Motor neuron (in vitro differentiated cells): Measurements from ENCODE around the gene NEUROD4. TPM values are rescaled to one million over a fixed set of nuclear protein-coding genes. Genes with fewer than 3 reads are reported as not detected.
A peak's percentile ranks its signal among the peaks of the same experiment; 100 is the strongest.
"Not testable (repeated sequence)": the region's sequence is repeated elsewhere in the genome, so short reads cannot be mapped to it uniquely, and the experiment has no call there.

Source experiments
- ATAC-seq, 8 experiments: fragments of 200-7000 bp; cut with Tn5 transposase; replicated peaks in 6 of 8; 2 replicates each; pipeline ENCODE4 v1.8.0; 2021; ENCODE audit warnings: mild to moderate bottlenecking in 8 of 8, moderate library complexity in 8 of 8
- H3K27ac ChIP-seq, 2 donors: fragments of 250-450 bp; sonication (Bioruptor Pico); 2 replicates each; pipeline ENCODE4 v1.9.0; 2021; ENCODE audit warnings: antibody characterized with exemption in 2 of 2, mild to moderate bottlenecking in 2 of 2, moderate library complexity in 1 of 2
- H3K4me1 ChIP-seq, 2 donors: fragments of 250-450 bp; sonication (Bioruptor Pico); replicated peaks in 1 of 2; 2 replicates each; pipeline ENCODE4 v1.6.1; 2021; ENCODE audit warnings: antibody characterized with exemption in 2 of 2, mild to moderate bottlenecking in 2 of 2, moderate library complexity in 1 of 2
- H3K4me3 ChIP-seq, 5 donors: fragments of 250-450 bp; sonication (Bioruptor Pico); 2 replicates each; pipeline ENCODE4 v1.9.0; 2021; ENCODE audit warnings: antibody characterized with exemption in 5 of 5, mild to moderate bottlenecking in 5 of 5, moderate library complexity in 4 of 5
- whole genome bisulfite sequencing, 10 experiments: fragments of 450-650 bp; shearing (Covaris generic); methylation state at CpG; one replicate each; pipeline ENCODE4 v1.0.0; 2022; 5-methylcytosine and 5-hydroxymethylcytosine counted together
- in situ Hi-C, 9 experiments: fragments of 400-800 bp; cut with MboI; loops; one replicate each; pipeline ENCODE4 v1.15.0; 2021; ENCODE audit warnings: low sequenced_read_pairs in 9 of 9, low pct_unique_long_range_greater_than_20kb in 2 of 9; ENCODE audit not compliant: unreplicated experiment in 9 of 9
- total RNA-seq, 8 experiments: library from RNA; unstranded; fragments of 300-600 nt; gene quantifications; 2 replicates each; pipeline versions ENCODE4 v1.2.3 to v1.2.4, GENCODE V29; 2022

The NEUROD4 gene
- total RNA-seq, 8 experiments from 2014 or later, result 0.10 to 101 (median 6.9) TPM; not detected in 1

DNA sequence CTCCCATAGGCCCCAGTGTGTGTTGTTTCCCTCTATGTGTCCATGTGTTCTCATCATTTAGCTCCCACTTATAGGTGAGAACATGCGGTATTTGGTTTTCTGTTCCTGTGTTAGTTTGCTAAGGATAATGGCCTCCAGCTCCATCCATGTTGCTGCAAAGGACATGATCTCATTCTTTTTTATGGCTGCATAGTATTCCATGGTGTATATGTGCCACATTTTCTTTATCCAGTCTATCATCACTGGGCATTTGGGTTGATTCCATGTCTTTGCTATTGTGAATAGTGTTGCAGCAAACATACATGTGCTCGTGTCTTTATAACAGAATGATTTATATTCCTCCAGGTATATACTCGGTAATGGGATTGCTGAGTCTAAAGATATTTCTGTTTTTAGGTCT, 33.0 kb upstream of the NEUROD4 start:
- not testable (repeated sequence) for H3K27ac ChIP-seq, H3K4me3 ChIP-seq, ATAC-seq, H3K4me1 ChIP-seq
- 0 to 100% (median 75%) methylated on average over 1 to 3 of the region's 3 CpGs; no CpG with 5 or more reads in 1 of the 10 experiments for WGBS, 10 experiments
- in situ Hi-C loops, result loop anchor here in 1 of 9 experiments (10.0 kb wide), 1 partner anchor 88 kb away; no protein-coding TSS in a partner anchor

- ATAC-seq, result no peak
- Histone ChIP-seq H3K4me3 (no peak overlapping the region), H3K4me1 (no peaks in the 10 kb centered on the region), H3K27ac (no peak overlapping the region)
- in situ Hi-C loops, result loop anchor here in 1 of 9 experiments (10.0 kb wide), 1 partner anchor 87 kb away; no protein-coding TSS in a partner anchor
- 32 to 100% (median 89%) methylated on average over 1 to 4 of the region's 4 CpGs for WGBS, 10 experiments
Measured at GRCh38 chr12:54987611-54988231, 32.1 kb upstream of the NEUROD4 start.

DNA sequence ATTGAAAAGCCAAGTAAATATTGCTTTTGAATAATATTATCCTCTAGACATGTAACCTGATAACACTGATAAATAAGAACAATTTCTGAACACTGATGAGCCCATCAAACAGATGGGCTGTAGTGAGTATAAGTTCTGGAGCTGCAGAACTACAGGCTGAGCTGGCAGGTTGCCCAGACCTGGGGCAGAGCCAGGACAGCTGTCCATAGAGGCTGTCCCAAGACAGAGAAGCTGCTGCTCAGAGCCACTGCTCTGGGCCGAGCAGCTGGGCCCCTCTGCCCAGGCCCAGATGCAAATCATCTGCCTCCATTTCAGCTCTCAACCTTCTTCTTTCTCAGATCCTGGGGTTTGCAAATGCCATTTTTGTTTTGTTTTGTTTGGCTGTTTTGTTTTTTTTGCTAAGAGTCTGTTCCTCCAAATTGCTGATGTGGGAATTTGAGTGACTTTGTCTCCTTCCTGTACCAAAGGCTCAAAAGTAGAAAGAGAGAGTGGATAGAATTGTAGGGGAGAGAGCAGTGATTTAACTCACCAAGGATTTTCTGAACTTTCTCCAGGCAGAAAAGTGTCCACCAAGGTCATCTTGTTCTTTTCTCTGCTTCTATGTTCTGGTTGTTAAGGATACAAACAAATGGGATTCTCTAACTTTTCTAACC, 31.2 kb upstream of the NEUROD4 start:
- peak in 4 of 8 experiments; percentile 11 to 89 (median 66) for ATAC-seq
- 0 to 75% (median 50%) methylated on average over 1 of the region's 1 CpG; no CpG with 5 or more reads in 5 of the 10 experiments for WGBS, 10 experiments
- H3K4me1 ChIP-seq, result peaks cover 0 to 2% of the 10 kb centered on the region in 2 donors
- H3K4me3 ChIP-seq, result no peak overlapping the region
- in situ Hi-C loops, result loop anchor here in 1 of 9 experiments (10.0 kb wide), 1 partner anchor 86 kb away; no protein-coding TSS in a partner anchor
- no peak overlapping the region for H3K27ac ChIP-seq

DNA sequence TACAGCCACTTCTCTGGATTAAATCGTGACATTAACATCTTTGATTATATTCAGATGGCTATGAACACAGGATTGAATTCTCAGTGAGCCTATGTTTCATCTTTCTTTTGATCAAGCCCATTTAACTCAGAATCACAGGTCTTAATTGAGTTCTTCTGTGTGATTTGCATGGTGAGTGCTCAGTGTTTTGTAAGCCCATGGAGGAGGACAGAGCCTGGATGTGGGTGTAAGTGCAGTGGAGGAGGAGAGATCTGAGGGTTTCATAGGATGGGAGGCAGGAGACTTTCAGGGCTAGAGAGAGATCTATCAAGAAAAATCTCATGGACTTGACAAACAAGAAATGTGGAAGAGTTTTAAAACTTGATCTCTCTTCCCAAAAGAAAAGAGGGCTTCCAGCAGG, 29.9 kb upstream of the NEUROD4 start:
- no peak overlapping the region for H3K4me3 ChIP-seq
- ATAC-seq, result no peak
- H3K27ac ChIP-seq, result no peak overlapping the region
- peaks cover 0 to 2% of the 10 kb centered on the region in 2 donors for H3K4me1 ChIP-seq
- WGBS, 10 experiments, result 0 to 71% methylated on average over 1 of the region's 1 CpG; no CpG with 5 or more reads in 8 of the 10 experiments
- in situ Hi-C loops, result loop anchor here in 6 of 9 experiments (10.0 kb wide), 2 partner anchors 75 to 85 kb away; no protein-coding TSS in a partner anchor

DNA sequence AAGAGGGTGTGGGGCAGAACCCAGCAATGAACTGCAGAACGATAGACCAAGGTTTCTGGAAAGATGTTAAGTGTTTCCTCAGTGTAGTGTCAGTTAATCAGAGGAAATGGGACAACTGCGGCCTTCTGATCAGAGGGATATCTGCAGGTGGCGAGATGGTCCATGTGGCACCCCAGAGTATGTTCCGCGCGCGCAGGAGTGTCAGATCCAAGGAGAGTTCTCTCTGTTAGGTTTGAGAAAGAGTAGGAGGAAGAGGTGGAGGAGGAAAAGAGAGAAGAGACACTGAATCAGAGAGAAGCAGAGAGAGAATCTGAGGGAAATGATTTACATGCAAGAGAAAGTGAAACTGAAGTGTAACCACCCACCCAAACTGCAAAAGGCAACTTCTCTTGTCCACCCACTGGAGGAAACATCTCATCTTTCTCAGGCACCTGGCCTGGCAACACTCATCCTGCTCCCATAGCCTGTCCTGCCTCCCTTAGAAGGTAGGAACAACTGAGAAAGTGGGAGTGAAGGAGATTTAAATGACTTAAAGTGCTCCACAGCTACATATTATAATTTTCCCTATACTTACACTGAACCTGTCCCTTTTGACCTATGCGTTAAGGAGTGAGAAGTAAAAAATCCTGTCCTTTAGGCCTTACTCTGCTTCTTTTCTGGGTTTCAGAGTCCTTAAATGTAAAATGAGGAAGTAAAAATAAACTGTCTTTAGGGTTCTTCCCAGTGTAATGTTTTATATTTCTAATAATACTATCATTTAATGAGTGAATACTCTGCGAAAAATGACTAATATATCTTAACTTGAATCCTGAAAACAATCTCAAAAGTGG, 28.4 kb upstream of the NEUROD4 start:
- no peak for ATAC-seq
- H3K27ac ChIP-seq, result no peak overlapping the region
- no peak overlapping the region for H3K4me3 ChIP-seq
- 55 to 100% (median 91%) methylated on average over 2 to 9 of the region's 9 CpGs; no CpG with 5 or more reads in 1 of the 10 experiments for WGBS, 10 experiments
- H3K4me1 ChIP-seq, result peaks cover 0 to 2% of the 10 kb centered on the region in 2 donors
- in situ Hi-C loops, result loop anchor here in 5 of 9 experiments (10.0 kb wide), 2 partner anchors 73 to 83 kb away; no protein-coding TSS in a partner anchor

DNA sequence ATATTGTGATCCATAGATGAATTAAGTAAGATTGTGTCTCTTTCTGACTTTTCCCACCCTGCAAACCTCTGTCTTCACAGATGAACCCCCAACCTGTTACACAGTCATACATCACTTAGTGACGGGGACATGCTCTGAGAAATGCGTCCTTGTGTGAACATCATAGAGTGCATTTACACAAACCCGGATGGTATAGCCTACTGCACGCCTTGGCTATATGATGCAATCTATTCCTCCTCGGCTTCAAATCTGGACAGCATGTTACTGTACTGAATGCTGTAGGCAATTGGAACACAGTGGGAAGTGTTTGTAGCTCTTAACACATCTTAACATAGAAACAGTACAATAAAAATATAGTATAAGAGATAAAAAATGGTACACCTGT, 27.8 kb upstream of the NEUROD4 start:
- H3K4me3 ChIP-seq, result no peak overlapping the region
- in situ Hi-C loops, result loop anchor here in 5 of 9 experiments (10.0 kb wide), 2 partner anchors 73 to 83 kb away; no protein-coding TSS in a partner anchor
- 56 to 100% (median 96%) methylated on average over 1 to 4 of the region's 5 CpGs; no CpG with 5 or more reads in 3 of the 10 experiments for WGBS, 10 experiments
- peaks cover under 1 to 2% of the 10 kb centered on the region in 2 donors for H3K4me1 ChIP-seq
- peak in 1 of 8 experiments; percentile 35 for ATAC-seq
- H3K27ac ChIP-seq, result no peak overlapping the region

- H3K4me3 ChIP-seq, result no peak overlapping the region
- no peak overlapping the region for H3K27ac ChIP-seq
- H3K4me1 ChIP-seq, result peaks cover 14% of the 10 kb centered on the region in 2 donors
- peak; percentile 69 to 97 (median 83) for ATAC-seq
- in situ Hi-C loops, result loop anchor here in 5 of 9 experiments (10.0 kb wide), 2 partner anchors 71 to 81 kb away; no protein-coding TSS in a partner anchor
- WGBS, 10 experiments, result 0 to 60% (median 20%) methylated on average over 2 to 10 of the region's 12 CpGs
Measured at GRCh38 chr12:54993181-54993835, 26.5 kb upstream of the NEUROD4 start.

- Histone ChIP-seq H3K4me1 (peaks cover 16 to 20% of the 10 kb centered on the region in 2 donors), H3K4me3 (no peak overlapping the region), H3K27ac (no peak overlapping the region)
- 0 to 100% (median 82%) methylated on average over 1 to 5 of the region's 5 CpGs; no CpG with 5 or more reads in 2 of the 10 experiments for WGBS, 10 experiments
- no peak for ATAC-seq
- in situ Hi-C loops, result loop anchor here in 5 of 9 experiments (10.0 kb wide), 2 partner anchors 69 to 79 kb away; no protein-coding TSS in a partner anchor
Measured at GRCh38 chr12:54996205-54996604, 23.6 kb upstream of the NEUROD4 start.

GRCh38 chr12:54997929-54998522, 21.7 kb upstream of the NEUROD4 start:
- Histone ChIP-seq H3K4me3 (no peak overlapping the region), H3K4me1 (peaks cover 16 to 20% of the 10 kb centered on the region in 2 donors), H3K27ac (peak overlapping the region in 1 of 2 donors; percentile 6)
- in situ Hi-C loops, result loop anchor here in 5 of 9 experiments (10.0 kb wide), 2 partner anchors 67 to 77 kb away; no protein-coding TSS in a partner anchor
- ATAC-seq, result peak in 5 of 8 experiments; percentile 57 to 95 (median 93)
- 0 to 20% (median 7%) methylated on average over 1 to 3 of the region's 4 CpGs; no CpG with 5 or more reads in 3 of the 10 experiments for WGBS, 10 experiments

DNA sequence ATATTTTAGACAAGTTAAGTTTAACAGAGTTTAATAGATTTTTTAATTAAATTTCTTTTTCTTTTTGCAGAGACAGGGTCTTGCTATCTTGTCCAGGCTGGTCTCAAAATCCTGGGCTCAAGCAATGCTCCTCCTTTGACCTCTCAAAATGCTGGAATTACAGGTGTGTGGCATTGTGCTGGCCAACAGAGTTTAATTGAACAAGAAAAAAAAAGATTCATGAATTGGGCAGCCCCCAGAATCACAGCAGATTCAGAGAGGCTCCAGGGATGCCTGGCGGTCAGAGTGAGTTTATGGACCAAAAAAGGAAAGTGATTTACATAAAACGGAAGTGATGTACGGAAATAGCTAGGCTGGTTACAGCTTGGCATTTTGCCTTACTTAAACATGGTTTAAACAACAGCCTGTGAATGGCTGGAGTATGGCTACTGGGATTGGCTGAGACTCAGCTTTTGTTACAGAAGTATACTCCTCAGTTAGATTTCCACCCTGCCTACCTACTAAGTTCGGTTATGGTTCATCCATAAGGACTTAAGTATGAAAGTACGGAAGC, 20.7 kb upstream of the NEUROD4 start:
- no peak for ATAC-seq
- Histone ChIP-seq H3K27ac (no peak overlapping the region), H3K4me1 (peaks cover 14 to 20% of the 10 kb centered on the region in 2 donors), H3K4me3 (no peak overlapping the region)
- WGBS, 10 experiments, result 8 to 100% (median 78%) methylated on average over 1 to 5 of the region's 5 CpGs; no CpG with 5 or more reads in 1 of the 10 experiments
- in situ Hi-C loops, result loop anchor here in 5 of 9 experiments (10.0 kb wide), 2 partner anchors 66 to 76 kb away; no protein-coding TSS in a partner anchor

- ATAC-seq, result no peak
- peaks cover 14 to 23% of the 10 kb centered on the region in 2 donors for H3K4me1 ChIP-seq
- no peak overlapping the region for H3K4me3 ChIP-seq
- H3K27ac ChIP-seq, result no peak overlapping the region
- WGBS, 10 experiments, result 9 to 100% (median 86%) methylated on average over 1 to 4 of the region's 4 CpGs
- in situ Hi-C loops, result loop anchor here in 2 of 9 experiments (5.0 to 10.0 kb wide), 2 partner anchors 63 to 71 kb away; no protein-coding TSS in a partner anchor
Measured at GRCh38 chr12:55001198-55001868, 18.4 kb upstream of the NEUROD4 start.
